HG02884 (cell line): Measurements from ENCODE around the gene KANSL1.
"Not testable (repeated sequence)": the region's sequence is repeated elsewhere in the genome, so short reads cannot be mapped to it uniquely, and the experiment has no call there.

Experiments used
- ATAC-seq: cut with Tn5 transposase; IDR thresholded peaks from one replicate; pipeline ENCODE4 v1.9.1; 2021; ENCODE audit warnings: mild to moderate bottlenecking, moderate library complexity; ENCODE audit not compliant: unreplicated experiment

KANSL1 gene

DNA sequence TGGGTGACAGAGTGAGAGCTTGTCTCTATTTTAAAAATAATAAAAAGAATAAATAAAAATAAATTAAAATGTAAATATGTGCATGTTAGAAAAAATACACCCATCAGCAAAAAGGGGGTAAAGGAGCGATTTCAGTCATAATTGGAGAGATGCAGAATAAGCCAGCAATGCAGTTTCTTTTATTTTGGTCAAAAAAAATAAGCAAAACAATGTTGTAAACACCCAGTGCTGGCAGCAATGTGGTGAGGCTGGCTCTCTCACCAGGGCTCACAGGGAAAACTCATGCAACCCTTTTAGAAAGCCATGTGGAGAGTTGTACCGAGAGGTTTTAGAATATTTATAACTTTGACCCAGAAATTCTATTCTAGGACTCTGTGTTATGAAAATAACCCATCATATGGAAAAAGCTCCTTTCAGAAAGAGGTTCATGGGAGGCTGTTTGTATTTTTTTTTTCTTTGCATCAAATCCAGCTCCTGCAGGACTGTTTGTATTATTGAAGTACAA, 185.7 kb downstream of the KANSL1 start:
- no peak for ATAC-seq

DNA sequence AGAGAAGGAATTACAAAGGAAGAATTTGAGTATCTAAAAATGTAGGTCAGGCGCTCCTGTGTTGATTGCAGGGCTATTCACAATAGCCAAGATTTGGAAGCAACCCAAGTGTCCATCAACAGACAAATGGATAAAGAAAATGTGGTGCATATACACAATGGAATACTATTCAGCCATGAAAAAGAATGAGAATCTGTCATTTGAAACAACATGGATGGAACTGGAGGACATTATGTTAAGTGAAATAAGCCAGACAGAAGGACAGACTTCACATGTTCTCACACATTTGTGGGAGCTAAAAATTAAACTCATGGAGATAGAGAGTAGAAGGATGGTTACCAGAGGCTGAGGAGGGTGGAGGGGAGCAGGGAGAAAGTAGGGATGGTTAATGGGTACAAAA, 187.1 kb downstream of the KANSL1 start:
- not testable (repeated sequence) for ATAC-seq

DNA sequence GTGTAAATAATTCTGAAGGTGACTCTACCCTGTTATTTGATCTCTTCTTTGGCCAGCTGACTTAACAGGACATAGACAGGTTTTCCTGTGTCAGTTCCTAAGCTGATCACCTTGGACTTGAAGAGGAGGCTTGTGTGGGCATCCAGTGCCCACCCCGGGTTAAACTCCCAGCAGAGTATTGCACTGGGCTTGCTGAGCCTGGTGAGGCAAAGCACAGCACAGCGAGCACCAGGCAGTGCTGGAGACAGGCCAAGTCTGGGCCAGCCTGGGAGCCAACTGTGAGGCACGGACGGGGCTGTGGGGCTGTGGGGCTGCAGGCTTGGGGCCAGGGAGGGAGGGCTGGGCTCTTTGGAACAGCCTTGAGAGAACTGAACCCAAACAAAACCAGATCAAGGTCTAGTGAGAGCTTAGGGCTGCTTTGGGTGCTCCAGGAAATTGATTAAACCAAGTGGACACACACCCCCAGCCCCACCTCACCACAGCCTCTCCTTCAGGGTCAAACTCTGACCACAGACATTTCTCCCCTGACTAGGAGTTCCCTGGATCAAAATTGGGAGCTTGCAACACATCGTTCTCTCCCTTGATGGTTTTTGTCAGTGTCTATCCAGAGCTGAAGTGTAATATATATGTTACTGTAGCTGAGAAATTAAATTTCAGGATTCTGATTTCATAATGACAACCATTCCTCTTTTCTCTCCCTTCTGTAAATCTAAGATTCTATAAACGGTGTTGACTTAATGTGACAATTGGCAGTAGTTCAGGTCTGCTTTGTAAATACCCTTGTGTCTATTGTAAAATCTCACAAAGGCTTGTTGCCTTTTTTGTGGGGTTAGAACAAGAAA, 189.1 kb downstream of the KANSL1 start:
- no peak for ATAC-seq

DNA sequence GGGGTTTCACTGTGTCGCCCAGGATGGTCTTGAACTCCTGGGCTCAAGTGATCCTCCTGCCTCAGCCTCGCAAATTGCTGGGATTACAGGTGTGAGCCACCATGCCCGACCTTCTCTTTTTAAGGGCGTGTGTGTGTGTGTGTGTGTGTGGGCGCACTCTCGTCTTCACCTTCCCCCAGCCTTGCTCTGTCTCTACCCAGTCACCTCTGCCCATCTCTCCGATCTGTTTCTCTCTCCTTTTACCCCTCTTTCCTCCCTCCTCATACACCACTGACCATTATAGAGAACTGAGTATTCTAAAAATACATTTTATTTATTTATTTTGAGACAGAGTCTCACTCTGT, 190.3 kb downstream of the KANSL1 start:
- ATAC-seq = no peak

DNA sequence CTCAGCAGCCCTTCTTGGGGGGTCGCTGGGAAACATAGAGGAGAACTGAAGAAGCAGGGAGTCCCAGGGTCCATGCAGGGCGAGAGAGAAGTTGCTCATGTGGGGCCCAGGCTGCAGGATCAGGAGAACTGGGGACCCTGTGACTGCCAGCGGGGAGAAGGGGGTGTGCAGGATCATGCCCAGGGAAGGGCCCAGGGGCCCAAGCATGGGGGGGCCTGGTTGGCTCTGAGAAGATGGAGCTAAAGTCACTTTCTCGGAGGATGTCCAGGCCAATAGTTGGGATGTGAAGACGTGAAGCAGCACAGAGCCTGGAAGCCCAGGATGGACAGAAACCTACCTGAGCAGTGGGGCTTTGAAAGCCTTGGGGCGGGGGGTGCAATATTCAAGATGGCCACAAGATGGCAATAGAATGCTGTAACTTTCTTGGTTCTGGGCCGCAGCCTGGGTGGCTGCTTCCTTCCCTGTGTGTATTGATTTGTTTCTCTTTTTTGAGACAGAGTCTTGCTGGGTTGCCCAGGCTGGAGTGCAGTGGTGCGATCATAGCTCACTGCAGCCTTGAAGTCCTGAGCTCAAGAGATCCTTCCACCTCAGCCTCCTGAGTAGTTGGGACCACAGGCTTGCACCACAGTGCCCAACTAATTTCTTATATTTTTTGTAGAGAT, 190.8 kb downstream of the KANSL1 start:
- ATAC-seq = no peak

DNA sequence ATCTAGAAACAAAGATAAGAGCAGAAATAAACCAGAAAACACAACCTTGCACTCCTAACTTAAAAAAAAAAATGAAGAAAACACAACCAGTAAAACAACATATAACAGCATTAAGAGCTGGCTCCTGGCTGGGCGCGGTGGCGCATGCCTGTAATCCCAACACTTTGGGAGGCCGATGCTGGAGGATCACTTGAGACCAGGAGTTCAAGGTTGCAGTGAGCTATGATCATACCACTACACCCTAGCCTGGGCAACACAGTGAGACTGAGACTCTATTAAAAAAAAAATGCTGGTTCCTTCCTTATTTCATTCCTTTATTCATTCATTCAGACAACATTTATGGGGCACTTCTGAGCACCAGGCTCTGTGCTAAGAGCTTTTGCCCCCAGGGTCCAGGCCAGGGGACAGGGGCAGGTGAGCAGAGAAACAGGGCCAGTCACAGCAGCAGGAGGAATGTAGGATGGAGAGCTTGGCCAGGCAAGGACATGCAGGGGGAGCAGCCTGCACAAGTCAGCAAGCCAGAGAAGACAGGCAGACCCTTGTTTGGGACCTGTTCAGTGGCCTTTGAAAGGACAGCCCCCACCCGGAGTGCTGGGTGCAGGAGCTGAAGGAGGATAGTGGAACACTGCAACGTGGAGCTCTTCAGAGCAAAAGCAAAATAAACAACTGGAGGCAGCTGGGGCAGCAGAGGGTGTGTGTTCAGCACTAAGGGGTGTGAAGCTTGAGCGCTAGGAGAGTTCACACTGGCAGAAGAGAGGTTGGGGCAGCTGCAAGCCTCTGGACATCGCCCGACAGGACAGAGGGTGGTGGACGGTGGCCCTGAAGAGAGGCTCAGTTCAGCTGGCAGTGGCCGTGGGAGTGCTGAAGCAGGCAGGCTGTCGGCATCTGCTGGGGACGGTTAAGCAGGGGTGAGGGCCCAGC, 191.6 kb downstream of the KANSL1 start:
- ATAC-seq = no peak

DNA sequence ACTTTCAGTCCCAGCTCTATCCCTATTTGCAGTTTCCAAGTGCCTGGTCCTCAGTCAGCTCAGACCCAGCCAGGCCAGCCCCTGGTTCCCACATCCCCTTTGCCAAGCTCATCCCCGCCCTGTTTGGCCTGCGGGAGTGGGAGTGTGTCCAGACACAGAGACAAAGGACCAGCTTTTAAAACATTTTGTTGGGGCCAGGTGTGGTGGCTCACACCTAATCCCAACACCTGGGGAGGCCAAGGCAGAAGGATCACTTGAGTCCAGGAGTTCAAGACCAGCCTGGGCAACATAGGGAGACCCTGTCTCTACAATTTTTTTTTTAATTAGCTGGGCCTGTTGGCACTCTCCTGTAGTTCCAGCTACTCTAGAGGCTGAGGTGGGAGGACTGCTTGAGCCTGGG, 192.5 kb downstream of the KANSL1 start:
- no peak for ATAC-seq

DNA sequence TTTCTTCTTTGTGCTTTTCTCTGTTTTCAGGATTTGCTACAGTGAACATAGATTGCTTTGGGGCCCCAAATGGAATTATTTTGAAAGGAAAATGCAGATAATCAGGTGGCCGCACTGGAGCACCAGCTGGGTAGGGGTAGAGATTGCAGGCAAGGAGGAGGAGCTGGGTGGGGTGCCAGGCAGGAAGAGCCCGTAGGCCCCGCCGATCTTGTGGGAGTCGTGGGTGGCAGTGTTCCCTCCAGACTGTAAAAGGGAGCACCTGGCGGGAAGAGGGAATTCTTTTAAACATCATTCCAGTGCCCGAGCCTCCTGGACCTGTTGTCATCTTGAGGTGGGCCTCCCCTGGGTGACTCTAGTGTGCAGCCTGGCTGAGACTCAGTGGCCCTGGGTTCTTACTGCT, 192.9 kb downstream of the KANSL1 start:
- ATAC-seq = no peak

DNA sequence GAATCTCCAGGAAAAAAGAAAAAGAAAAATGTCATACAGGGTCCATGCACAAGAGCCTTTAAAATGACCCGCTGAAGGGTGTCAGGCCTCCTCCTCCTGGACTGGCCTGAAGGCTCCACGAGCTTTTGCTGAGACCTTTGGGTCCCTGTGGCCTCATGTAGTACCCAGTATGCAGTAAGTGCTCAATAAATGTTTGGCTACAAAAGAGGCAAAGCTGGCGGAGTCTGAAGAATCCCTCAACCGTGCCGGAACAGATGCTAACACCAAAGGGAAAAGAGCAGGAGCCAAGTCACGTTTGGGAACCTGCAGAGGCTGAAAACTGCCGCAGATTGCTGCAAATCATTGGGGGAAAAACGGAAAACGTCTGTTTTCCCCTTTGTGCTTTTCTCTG, 193.3 kb downstream of the KANSL1 start:
- no peak for ATAC-seq

DNA sequence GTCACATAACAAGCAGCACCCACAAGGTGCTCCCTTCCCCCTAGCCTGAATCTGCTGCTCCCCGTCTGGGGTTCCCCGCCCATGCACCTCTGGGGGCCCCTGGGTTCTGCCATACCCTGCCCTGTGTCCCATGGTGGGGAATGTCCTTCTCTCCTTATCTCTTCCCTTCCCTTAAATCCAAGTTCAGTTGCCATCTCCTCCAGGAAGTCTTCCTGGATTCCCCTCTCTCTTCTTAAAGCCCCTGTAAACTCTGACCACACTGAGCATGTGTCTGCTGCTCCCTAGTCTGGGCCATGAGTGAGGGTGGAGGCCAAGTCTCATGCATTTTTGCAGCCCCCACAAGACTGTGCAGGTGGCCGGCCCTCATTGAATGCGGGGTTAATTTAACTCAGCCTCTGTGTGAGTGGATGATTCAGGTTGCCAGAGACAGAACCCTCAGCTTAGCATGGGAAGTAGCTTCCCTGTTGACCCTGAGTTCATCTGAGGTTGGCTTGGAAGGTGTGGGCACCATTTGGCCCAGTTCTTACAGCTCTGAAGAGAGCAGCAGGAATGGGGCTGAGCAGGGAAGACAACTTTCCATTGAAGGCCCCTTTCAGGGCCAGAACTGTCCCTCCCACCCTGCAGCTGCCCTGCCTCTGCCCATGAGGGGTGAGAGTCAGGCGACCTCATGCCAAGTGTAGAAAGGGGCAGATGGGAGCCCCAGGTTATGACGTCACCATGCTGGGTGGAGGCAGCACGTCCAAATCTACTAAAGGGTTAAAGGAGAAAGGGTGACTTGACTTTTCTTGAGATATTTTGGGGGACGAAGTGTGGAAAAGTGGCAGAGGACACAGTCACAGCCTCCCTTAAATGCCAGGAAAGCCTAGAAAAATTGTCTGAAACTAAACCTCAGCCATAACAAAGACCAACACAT, 194.0 kb downstream of the KANSL1 start, which contains the start of gene STH:
TSS of gene STH (plus strand) at position 264 of the 913 bp plus-strand sequence. CDS start at position 294, 30 bp downstream.
- no peak for ATAC-seq

DNA sequence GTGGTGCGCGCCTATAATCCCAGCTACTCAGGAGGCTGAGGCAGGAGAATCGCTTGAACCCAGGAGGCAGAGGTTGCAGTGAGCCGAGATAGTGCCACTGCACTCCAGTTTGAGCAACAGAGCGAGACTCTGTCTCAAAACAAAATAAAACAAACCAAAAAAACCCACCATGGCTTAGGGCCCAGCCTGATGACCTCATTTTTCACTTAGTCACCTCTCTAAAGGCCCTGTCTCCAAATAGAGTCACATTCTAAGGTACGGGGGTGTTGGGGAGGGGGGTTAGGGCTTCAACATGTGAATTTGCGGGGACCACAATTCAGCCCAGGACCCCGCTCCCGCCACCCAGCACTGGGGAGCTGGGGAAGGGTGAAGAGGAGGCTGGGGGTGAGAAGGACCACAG, 195.6 kb downstream of the KANSL1 start:
- no peak for ATAC-seq

DNA sequence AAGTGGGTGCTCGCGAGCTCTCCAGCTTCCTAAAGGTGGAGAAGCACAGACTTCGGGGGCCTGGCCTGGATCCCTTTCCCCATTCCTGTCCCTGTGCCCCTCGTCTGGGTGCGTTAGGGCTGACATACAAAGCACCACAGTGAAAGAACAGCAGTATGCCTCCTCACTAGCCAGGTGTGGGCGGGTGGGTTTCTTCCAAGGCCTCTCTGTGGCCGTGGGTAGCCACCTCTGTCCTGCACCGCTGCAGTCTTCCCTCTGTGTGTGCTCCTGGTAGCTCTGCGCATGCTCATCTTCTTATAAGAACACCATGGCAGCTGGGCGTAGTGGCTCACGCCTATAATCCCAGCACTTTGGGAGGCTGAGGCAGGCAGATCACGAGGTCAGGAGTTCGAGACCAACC, 196.1 kb downstream of the KANSL1 start:
- ATAC-seq = no peak

DNA sequence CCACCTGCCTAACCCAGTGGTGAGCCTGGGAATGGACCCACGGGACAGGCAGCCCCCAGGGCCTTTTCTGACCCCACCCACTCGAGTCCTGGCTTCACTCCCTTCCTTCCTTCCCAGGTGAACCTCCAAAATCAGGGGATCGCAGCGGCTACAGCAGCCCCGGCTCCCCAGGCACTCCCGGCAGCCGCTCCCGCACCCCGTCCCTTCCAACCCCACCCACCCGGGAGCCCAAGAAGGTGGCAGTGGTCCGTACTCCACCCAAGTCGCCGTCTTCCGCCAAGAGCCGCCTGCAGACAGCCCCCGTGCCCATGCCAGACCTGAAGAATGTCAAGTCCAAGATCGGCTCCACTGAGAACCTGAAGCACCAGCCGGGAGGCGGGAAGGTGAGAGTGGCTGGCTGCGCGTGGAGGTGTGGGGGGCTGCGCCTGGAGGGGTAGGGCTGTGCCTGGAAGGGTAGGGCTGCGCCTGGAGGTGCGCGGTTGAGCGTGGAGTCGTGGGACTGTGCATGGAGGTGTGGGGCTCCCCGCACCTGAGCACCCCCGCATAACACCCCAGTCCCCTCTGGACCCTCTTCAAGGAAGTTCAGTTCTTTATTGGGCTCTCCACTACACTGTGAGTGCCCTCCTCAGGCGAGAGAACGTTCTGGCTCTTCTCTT, 196.8 kb downstream of the KANSL1 start:
- no peak for ATAC-seq

DNA sequence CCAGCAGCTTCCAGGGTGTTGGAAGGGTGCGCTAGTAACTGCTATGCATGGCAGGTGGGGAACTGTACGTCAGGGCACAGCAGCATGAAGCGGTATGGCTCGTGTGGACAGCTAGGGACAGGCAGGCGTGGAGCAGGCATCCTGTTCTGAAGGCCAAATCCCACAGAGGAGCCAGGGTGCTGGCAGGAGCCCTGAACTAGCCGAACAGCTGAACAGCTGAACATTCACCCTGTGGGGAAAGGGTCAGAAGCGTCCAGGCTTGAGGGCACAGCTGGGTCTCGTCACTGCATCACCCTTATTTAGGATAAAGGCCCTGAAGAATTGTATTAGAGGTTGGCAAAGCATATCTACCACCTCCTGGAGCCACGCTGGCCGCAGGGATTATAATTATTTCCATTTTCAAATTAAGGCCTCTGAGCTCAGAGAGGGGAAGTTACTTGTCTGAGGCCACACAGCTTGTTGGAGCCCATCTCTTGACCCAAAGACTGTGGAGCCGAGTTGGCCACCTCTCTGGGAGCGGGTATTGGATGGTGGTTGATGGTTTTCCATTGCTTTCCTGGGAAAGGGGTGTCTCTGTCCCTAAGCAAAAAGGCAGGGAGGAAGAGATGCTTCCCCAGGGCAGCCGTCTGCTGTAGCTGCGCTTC, 197.5 kb downstream of the KANSL1 start:
- no peak for ATAC-seq

DNA sequence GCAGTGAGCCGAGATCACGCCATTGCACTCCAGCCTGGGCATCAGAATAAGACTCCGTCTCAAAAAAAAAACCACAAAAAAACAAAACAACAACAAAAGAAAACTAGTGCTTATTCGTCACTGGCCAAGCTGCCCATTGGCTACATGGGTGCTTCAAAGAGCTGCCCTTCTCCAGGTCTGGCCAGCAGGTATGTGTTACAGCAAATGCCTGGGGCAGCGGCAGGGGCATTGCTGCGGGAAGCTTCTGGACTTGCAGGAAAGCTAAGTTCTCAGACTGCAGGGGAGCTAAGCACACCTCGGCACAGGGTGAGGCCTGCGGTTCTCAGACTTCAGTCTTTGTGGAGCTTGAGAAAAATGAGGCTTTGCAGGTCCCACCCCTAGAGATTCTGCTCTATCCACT, 198.2 kb downstream of the KANSL1 start:
- ATAC-seq = no peak

DNA sequence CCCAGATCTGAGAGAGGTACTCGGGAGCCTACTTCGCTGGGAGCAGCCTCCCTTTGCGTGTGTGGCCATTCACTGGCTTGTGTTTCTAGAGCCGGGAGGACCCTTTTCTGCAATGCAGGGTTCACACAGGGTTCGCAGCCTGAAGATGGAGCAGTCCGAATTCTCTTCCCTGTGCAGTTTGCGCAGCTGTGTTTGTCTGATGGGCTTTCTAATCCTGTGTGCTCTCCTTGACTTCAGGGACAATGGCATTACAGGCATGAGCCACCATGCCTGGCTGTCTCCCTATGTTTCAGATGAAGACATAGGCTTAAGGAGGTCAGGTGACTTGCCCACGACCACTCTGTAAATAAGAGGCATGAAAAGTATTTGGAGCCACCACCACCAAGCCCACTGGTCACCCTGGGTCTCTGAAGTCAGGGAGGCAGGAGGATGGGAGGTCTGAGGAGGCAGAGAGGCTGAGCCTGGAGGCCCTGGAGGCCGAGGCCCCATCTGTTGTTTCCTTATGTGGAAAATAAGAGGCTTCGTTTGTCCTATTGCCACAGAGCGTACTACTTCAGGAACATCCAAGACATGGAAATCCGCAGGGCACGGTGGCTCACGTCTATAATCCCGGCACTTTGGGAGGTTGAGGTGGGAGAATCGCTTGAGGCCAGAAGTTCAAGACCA, 199.1 kb downstream of the KANSL1 start:
- ATAC-seq = no peak

DNA sequence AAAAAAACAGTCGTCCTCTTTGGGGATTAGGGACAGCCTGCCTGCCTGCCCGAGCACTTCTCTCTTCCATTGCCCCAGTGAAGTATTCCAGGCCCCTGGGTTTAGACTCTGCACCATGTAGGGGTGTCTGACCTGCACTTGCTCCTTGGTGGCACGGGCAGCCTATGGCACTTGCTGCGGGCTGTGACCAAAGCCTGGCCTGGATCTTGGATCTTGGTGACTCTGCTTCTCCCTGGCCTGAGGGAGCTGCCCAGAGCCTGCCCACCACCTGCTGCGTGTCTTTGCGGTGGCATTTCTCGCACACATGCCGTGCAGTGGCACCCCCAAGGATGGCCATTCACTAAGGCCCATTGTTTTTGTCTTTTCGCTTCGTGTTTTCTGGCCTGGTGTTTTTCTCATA, 200.3 kb downstream of the KANSL1 start:
- no peak for ATAC-seq

DNA sequence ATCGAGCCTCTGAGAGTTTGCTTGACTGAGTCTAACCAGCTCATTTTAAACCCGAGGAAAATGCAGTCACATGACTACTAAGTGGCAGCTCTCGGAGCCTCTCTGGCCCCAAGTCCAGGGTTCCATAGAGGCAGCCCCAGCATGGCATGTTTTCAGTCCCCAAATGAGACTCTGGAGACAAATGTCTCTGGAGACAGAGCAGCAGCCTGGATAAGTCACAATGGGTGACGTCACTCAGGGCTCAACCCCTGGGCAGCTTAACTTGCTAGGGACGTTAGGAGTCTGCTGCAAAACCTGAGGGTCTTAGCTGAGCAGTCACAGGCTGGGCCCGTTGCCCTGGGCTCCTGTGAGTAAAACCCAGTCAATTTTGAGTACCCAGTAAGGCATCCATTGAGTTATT, 201.1 kb downstream of the KANSL1 start:
- ATAC-seq = no peak

DNA sequence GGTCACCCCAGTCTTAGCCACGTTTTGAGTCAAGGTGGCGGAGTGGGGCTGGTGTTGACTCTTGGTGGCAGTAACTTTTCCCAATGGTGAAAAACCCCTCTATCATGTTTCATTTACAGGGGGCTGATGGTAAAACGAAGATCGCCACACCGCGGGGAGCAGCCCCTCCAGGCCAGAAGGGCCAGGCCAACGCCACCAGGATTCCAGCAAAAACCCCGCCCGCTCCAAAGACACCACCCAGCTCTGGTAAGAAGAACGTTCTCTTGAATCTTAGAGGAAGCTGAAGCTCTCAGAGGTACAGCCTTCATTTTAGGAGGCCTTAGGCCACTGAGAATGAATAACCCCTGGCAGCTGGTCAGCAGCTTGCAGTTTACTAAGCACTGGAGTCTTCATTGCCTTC, 201.9 kb downstream of the KANSL1 start:
- no peak for ATAC-seq
